ENCODE data around the gene NPS. TPM values are rescaled to one million over a fixed set of nuclear protein-coding genes. Genes with fewer than 3 reads are reported as not detected.

The NPS gene
- total RNA-seq, 1 experiment from 2014 or later, result not detected

Other genes with a start within 250 kb of the NPS start
- gene FOXI2, start 187.9 kb downstream of the NPS start, total RNA-seq (2014; rRNA removed; shearing (Covaris generic)), result not detected in 2 replicates

All from NCI-H460 (cell line).